SK-N-MC (cell line): ENCODE data around the gene ZMYND19.

ENCODE experiments used
- EZH2 ChIP-seq: fragments of 200-600 bp; sonication (generic); IDR thresholded peaks from one replicate; pipeline ENCODE4 v1.6.1; 2017; ENCODE audit warnings: antibody characterized with exemption
- FOXP2 ChIP-seq: optimal IDR thresholded peaks from 2 replicates; pipeline ENCODE3; 2011; ENCODE audit warnings: mild to moderate bottlenecking, moderate library complexity; ENCODE audit not compliant: insufficient read depth; ENCODE audit errors: extremely low read length, control extremely low read depth
- POLR2AphosphoS5 ChIP-seq: IDR thresholded peaks from 2 replicates; pipeline ENCODE4 v1.6.1; 2012; ENCODE audit warnings: mild to moderate bottlenecking, low read depth, low read length, borderline replicate concordance

DNA sequence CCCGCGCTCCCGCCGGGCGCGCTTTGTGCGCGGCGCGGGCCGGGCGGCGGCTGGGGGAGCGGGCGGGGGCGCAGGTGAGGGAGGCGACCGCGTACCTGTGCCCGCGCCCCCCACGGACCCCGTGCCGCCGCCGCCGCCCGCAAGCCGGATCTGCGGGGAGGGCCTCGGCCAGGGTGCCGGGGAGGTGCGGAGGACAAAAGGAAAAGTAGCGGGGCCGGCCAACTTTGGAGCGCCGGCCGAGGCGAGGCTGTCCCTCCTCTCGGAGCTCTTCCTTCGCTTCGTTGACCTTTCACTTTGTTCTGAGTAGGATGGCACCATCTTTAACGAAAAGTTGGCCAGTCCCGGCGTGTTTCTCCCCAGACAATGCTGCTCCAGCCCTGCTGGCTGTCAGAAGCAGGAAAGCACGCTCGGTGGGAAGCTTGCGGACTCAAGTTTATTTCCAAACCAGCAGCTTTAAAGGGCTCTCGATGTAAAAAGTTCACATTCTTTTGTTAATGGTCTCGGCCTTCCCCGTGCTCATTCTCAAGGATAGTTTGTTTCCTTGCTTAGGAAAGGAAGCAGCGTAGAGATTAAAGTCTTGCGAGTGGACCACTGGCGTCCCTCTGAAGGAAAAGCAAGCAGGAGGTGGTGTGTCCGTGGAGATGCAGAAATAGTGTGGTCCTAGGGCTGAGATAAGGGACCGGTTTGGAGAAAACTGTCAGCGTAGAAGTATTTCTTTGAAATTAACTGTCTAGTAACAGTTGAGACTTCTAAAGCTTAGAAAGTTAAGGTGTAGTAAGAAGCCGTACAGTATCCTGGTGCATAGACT, 29.1 kb upstream of the ZMYND19 start:
- TF ChIP-seq POLR2AphosphoS5 (no peak), EZH2 (no peak), FOXP2 (no peak)
